Measurements from ENCODE around the gene ASIC5. TPM values are rescaled to one million over a fixed set of nuclear protein-coding genes. Genes with fewer than 3 reads are reported as not detected.

The ASIC5 gene
- total RNA-seq, 1 experiment from 2014 or later: not detected

GRCh38 chr4:155879767-155880166, 13.7 kb upstream of the ASIC5 start:
- ChIA-PET POLR2A (no interaction called here), CTCF (no interaction called here)
- ATAC-seq: no peak
- intact Hi-C loops (cut with micrococcal nuclease; ENCODE audit: unreplicated experiment): no loop called here
- no peaks in the 10 kb centered on the region for H3K36me3 ChIP-seq (ENCODE audit: control insufficient read depth, insufficient read depth, low read length)
- BruUV-seq (replicated peaks): no TSS peak
- no peak overlapping the region for H3K27ac ChIP-seq (ENCODE audit: low read length)
- H3K9me3 ChIP-seq (ENCODE audit: control insufficient read depth, insufficient read depth, low read depth, low read length): no peaks in the 10 kb centered on the region
- H3K4me1 ChIP-seq (ENCODE audit: control insufficient read depth, insufficient read depth, low read length): no peaks in the 10 kb centered on the region
- TF ChIP-seq SIN3A (IDR thresholded peaks at IDR 0.05; ENCODE audit: borderline replicate concordance, insufficient read depth, low read depth, low read length): no peak
- no peak for TF ChIP-seq TCF7L2 (IDR thresholded peaks at IDR 0.05; ENCODE audit: low read depth, low read length)
- TF ChIP-seq, protein P1, sequence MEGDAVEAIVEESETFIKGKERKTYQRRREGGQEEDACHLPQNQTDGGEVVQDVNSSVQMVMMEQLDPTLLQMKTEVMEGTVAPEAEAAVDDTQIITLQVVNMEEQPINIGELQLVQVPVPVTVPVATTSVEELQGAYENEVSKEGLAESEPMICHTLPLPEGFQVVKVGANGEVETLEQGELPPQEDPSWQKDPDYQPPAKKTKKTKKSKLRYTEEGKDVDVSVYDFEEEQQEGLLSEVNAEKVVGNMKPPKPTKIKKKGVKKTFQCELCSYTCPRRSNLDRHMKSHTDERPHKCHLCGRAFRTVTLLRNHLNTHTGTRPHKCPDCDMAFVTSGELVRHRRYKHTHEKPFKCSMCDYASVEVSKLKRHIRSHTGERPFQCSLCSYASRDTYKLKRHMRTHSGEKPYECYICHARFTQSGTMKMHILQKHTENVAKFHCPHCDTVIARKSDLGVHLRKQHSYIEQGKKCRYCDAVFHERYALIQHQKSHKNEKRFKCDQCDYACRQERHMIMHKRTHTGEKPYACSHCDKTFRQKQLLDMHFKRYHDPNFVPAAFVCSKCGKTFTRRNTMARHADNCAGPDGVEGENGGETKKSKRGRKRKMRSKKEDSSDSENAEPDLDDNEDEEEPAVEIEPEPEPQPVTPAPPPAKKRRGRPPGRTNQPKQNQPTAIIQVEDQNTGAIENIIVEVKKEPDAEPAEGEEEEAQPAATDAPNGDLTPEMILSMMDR (IDR thresholded peaks at IDR 0.05): no peak
- TF ChIP-seq, protein P2, sequence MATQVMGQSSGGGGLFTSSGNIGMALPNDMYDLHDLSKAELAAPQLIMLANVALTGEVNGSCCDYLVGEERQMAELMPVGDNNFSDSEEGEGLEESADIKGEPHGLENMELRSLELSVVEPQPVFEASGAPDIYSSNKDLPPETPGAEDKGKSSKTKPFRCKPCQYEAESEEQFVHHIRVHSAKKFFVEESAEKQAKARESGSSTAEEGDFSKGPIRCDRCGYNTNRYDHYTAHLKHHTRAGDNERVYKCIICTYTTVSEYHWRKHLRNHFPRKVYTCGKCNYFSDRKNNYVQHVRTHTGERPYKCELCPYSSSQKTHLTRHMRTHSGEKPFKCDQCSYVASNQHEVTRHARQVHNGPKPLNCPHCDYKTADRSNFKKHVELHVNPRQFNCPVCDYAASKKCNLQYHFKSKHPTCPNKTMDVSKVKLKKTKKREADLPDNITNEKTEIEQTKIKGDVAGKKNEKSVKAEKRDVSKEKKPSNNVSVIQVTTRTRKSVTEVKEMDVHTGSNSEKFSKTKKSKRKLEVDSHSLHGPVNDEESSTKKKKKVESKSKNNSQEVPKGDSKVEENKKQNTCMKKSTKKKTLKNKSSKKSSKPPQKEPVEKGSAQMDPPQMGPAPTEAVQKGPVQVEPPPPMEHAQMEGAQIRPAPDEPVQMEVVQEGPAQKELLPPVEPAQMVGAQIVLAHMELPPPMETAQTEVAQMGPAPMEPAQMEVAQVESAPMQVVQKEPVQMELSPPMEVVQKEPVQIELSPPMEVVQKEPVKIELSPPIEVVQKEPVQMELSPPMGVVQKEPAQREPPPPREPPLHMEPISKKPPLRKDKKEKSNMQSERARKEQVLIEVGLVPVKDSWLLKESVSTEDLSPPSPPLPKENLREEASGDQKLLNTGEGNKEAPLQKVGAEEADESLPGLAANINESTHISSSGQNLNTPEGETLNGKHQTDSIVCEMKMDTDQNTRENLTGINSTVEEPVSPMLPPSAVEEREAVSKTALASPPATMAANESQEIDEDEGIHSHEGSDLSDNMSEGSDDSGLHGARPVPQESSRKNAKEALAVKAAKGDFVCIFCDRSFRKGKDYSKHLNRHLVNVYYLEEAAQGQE (IDR thresholded peaks at IDR 0.05; ENCODE audit: insufficient read depth in 1 of 2, low read depth in 2 of 2, low read length in 1 of 2): no peak
- TF ChIP-seq POLR2AphosphoS5 (IDR thresholded peaks at IDR 0.05; ENCODE audit: low read depth, low read length): no peak
- no peak overlapping the region for H3K4me3 ChIP-seq (ENCODE audit: low read depth in 2 of 2, low read length in 2 of 2)
- no peaks in the 10 kb centered on the region for H3K27me3 ChIP-seq (ENCODE audit: control insufficient read depth, insufficient read depth, low read length)
- DNase-seq (ENCODE audit: low read depth, low spot score): no peak
- in situ Hi-C loops (cut with HindIII; ENCODE audit: low pct_unique_long_range_greater_than_20kb, low sequenced_read_pairs): no loop called here

GRCh38 chr4:155878611-155879010, 12.5 kb upstream of the ASIC5 start:
- no peak for DNase-seq (ENCODE audit: low read depth, low spot score)
- no peaks in the 10 kb centered on the region for H3K36me3 ChIP-seq (ENCODE audit: control insufficient read depth, insufficient read depth, low read length)
- ChIA-PET CTCF (no interaction called here), POLR2A (no interaction called here)
- in situ Hi-C loops (cut with HindIII; ENCODE audit: low pct_unique_long_range_greater_than_20kb, low sequenced_read_pairs): no loop called here
- H3K9me3 ChIP-seq (ENCODE audit: control insufficient read depth, insufficient read depth, low read depth, low read length): no peaks in the 10 kb centered on the region
- no peak overlapping the region for H3K4me3 ChIP-seq (ENCODE audit: low read depth in 2 of 2, low read length in 2 of 2)
- TF ChIP-seq, protein P2 (IDR thresholded peaks at IDR 0.05; ENCODE audit: insufficient read depth in 1 of 2, low read depth in 2 of 2, low read length in 1 of 2): no peak
- TF ChIP-seq SIN3A (IDR thresholded peaks at IDR 0.05; ENCODE audit: borderline replicate concordance, insufficient read depth, low read depth, low read length) (no peak), TCF7L2 (IDR thresholded peaks at IDR 0.05; ENCODE audit: low read depth, low read length) (no peak), POLR2AphosphoS5 (IDR thresholded peaks at IDR 0.05; ENCODE audit: low read depth, low read length) (no peak)
- TF ChIP-seq, protein P1 (IDR thresholded peaks at IDR 0.05): no peak
- ATAC-seq: no peak
- no peaks in the 10 kb centered on the region for H3K27me3 ChIP-seq (ENCODE audit: control insufficient read depth, insufficient read depth, low read length)
- intact Hi-C loops (cut with micrococcal nuclease; ENCODE audit: unreplicated experiment): no loop called here
- H3K27ac ChIP-seq (ENCODE audit: low read length): no peak overlapping the region
- no TSS peak for BruUV-seq (replicated peaks)
- no peaks in the 10 kb centered on the region for H3K4me1 ChIP-seq (ENCODE audit: control insufficient read depth, insufficient read depth, low read length)
